ENCODE data around the gene DTNBP1.
A peak's percentile ranks its signal among the peaks of the same experiment; 100 is the strongest.

DTNBP1 gene

DNA sequence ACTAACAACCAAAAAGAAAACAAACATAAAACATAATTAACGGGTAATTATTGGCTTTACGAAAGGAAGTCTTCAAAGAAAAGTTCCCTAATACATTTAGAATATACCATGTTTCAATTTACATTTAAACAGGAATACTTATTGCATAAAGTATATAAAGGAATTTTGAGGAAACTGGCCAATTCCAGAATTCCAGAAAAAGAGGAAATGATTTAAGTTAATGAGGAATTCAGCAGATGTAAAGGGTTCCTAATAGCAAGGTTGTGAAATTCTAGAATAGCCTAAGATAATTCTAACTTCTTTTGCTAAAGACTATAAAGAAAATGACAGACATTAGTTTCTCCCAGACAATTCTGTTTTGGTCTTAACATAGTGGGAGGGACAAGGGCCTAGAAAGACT, 35.0 kb downstream of the DTNBP1 start:
- no peak overlapping the region for H3K4me3 ChIP-seq (replicated peaks; ENCODE audit: low read depth, low read length)
- TF ChIP-seq, protein P1, sequence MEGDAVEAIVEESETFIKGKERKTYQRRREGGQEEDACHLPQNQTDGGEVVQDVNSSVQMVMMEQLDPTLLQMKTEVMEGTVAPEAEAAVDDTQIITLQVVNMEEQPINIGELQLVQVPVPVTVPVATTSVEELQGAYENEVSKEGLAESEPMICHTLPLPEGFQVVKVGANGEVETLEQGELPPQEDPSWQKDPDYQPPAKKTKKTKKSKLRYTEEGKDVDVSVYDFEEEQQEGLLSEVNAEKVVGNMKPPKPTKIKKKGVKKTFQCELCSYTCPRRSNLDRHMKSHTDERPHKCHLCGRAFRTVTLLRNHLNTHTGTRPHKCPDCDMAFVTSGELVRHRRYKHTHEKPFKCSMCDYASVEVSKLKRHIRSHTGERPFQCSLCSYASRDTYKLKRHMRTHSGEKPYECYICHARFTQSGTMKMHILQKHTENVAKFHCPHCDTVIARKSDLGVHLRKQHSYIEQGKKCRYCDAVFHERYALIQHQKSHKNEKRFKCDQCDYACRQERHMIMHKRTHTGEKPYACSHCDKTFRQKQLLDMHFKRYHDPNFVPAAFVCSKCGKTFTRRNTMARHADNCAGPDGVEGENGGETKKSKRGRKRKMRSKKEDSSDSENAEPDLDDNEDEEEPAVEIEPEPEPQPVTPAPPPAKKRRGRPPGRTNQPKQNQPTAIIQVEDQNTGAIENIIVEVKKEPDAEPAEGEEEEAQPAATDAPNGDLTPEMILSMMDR (IDR thresholded peaks at IDR 0.05; ENCODE audit: low read length, missing control alignments), result no peak
- peak; percentile 36 for DNase-seq (ENCODE audit: low read depth)

DNA sequence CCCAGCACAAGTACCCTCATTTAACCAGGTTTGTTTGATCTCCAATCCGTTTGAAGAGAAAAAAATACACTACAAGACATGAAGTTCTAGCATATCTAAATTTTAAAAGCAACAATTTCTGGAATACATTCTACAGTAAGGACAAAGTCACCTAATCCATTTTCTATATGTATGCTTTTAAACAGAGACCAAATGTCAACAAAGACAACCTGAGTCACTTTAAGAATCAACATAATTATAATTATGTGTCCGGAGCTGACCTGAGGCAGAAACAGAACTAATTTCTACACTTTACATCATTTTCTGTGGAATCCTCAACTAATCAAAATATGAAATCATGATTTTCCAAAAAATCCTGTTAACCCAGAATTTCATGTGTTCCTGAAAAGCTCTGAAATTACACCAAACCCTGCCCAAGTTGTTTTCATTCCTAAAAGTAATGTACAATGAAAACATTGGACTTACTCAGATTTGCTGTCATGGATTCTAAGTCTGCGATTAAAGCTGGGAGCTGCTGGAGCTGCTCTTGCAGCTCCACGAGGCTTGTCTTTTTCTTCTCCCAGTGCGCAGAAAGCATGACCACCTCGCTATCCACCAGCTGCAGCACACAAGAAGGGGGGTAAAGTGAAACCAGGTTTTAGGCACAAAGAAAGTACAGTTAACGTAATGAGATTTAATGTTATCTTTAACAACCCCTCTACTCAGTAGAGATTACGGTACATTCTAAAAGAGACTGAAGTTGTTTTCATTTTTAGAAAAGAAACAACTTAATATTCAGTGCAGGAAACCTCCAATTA, 35.8 kb downstream of the DTNBP1 start:
- TF ChIP-seq, protein P1 (IDR thresholded peaks at IDR 0.05; ENCODE audit: low read length, missing control alignments), result no peak
- DNase-seq (ENCODE audit: low read depth), result peak; percentile 16
- no peak overlapping the region for H3K4me3 ChIP-seq (replicated peaks; ENCODE audit: low read depth, low read length)

DNA sequence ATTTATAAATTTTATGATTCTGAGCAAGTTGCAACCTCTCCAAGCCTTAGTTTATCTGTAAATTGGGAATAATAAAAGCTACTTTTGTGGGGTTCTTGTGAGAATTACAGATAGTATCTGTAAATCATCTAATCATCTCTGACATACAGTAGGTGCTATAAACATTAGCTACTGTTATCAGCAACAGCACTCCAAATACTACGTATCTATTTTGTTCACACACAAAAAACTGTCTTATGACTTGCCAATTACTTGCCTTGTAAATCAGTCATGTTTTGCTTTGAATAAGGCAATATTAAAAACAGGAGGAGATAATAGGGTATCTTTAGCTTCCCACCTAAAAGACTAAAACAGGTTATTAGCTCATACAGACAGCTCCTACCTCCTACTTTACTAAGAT, 36.7 kb downstream of the DTNBP1 start:
- TF ChIP-seq, protein P1 (IDR thresholded peaks at IDR 0.05; ENCODE audit: low read length, missing control alignments), result no peak
- DNase-seq (ENCODE audit: low read depth), result no peak
- no peak overlapping the region for H3K4me3 ChIP-seq (replicated peaks; ENCODE audit: low read depth, low read length)

DNA sequence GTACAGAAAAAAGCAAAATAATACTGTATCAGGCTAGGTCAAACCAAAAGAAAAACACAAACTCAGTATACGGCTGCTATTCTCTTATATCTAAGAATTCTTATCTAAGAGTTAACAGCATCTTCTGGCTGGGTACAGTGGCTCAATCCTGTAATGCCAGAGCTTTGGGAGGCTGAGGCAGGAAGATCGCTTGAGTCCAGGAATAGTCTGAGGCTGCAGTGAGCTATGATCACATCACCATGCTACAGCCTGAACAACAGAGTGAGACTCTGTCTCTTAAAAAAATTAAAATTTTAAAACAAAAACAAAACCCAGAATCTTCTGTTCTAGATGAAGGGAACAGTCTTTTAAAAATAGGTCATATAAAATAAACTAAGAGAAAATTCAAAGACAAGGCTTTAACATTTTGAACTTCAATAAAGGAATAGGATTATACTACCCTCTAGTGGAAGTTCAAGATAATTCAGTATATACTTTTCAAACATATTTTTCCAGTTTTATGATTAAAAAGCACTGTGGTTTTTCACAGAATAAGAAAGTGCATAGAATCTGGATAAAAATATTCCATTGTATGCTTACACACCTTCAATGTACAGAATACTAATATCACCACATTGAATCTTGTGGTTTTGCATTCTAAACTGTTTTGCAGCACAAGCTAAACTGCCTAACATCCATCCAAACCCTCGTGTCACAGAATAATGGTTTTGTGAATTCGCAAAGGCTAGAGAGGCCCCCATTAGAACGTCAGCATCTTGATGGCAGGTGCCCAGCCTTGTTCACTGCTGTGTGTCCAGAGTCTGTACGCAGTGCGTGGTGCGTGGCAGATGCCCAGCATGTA, 39.3 kb downstream of the DTNBP1 start:
- peak; percentile 57 for DNase-seq (ENCODE audit: low read depth)
- TF ChIP-seq, protein P1 (IDR thresholded peaks at IDR 0.05; ENCODE audit: low read length, missing control alignments), result peak; percentile 35
- H3K4me3 ChIP-seq (replicated peaks; ENCODE audit: low read depth, low read length), result no peak overlapping the region

DNA sequence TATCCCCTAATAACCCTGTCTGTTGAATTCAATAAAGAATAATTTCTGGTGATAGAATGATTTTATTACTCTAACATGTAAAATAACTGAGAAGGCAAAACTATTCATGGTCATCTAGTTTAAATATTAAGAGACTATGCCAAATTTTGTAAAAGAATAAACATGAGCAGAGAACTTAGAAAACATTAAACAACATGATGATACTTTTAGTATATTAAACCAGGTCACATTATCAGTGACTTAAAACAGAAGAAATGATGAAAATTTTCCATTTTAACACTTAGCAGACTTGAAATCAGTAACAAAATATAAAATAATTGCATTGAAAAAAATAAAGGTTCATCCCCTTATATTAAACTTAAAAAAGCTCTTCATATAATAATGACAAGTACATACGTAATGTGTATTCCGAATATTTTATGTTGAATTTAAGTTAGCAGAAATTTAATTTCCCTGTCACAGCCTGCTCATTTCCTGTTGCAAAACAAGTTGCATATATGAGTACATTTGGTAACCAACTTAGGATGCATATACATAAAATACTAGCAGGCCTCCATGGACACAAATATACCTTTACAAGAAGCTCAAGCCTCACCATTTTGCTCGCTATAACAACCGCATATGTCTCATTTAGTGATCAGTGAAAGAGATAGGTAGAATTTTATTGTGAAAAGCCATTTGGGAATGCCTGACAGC, 40.6 kb downstream of the DTNBP1 start:
- TF ChIP-seq, protein P1 (IDR thresholded peaks at IDR 0.05; ENCODE audit: low read length, missing control alignments), result no peak
- DNase-seq (ENCODE audit: low read depth), result peak; percentile 45
- no peak overlapping the region for H3K4me3 ChIP-seq (replicated peaks; ENCODE audit: low read depth, low read length)

DNA sequence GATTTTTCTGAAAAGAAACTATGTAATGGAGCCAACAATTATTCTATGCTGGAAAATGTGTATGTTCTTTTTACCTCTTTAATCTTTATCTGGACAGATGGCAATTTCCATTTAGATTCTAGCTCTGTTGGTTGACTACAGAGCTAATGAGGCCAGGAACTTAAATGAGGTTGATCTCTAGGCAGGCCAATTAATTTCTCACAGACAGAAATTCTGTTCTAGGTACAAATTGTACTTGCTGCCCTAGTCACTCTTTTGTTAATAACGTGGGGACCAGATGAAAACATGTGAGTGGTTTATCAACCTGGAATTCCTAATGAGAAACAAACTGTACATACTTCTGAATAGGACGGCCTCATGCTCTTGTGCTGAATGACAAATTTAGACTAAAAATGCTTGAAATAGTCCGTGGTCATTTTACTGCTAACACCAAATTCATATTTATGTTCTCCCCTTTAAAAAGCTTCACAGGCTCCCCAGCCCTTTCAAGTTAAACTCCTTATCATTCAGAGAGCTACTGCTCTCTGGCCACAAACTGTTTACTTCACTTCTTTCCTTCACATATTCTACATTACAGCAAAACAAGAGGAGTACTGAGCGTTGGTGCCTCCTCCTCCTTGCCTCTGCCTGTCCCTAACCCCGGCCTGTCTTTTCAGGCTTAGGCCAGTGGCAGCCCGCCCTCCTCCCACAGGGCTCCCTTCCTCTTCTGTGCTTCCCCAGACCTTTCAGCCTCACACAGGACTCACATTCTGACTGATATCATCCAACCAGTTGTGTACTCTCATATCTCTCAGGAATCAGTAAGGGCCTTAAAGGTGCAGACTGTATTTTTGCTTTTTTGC, 41.4 kb downstream of the DTNBP1 start:
- DNase-seq (ENCODE audit: low read depth), result peak; percentile 45
- TF ChIP-seq, protein P1 (IDR thresholded peaks at IDR 0.05; ENCODE audit: low read length, missing control alignments), result no peak
- no peak overlapping the region for H3K4me3 ChIP-seq (replicated peaks; ENCODE audit: low read depth, low read length)

Data from fibroblast of pulmonary artery (primary cell).